HUES48 (cell line): ENCODE measurements around the gene NDUFV1.
"Not testable (repeated sequence)": the region's sequence is repeated elsewhere in the genome, so short reads cannot be mapped to it uniquely, and the experiment has no call there.

Source experiments
- H3K27ac ChIP-seq: one replicate; pipeline ENCODE4 v1.7.0; 2013; ENCODE audit warnings: low read depth, low read length, inconsistent platforms
- H3K27me3 ChIP-seq: 2 replicates; pipeline ENCODE4 v1.6.1; 2013; ENCODE audit warnings: mild to moderate bottlenecking, low read length; ENCODE audit not compliant: control insufficient read depth, insufficient read depth
- H3K36me3 ChIP-seq: 2 replicates; pipeline ENCODE4 v1.6.1; 2013; ENCODE audit warnings: low read length; ENCODE audit not compliant: control insufficient read depth, insufficient read depth
- H3K4me1 ChIP-seq: 2 replicates; pipeline ENCODE4 v1.6.1; 2013; ENCODE audit warnings: mild to moderate bottlenecking, low read length; ENCODE audit not compliant: control insufficient read depth, insufficient read depth
- H3K4me3 ChIP-seq: 2 replicates; pipeline ENCODE4 v1.5.1; 2013; ENCODE audit warnings: mild to moderate bottlenecking, low read depth, low read length
- H3K9ac ChIP-seq: 2 replicates; pipeline ENCODE4 v1.6.1; 2013; ENCODE audit warnings: mild to moderate bottlenecking, low read depth, low read length, moderate library complexity
- H3K9me3 ChIP-seq: 2 replicates; pipeline ENCODE4 v1.6.1; 2013; ENCODE audit warnings: low read length; ENCODE audit not compliant: control insufficient read depth, insufficient read depth

The NDUFV1 gene

DNA sequence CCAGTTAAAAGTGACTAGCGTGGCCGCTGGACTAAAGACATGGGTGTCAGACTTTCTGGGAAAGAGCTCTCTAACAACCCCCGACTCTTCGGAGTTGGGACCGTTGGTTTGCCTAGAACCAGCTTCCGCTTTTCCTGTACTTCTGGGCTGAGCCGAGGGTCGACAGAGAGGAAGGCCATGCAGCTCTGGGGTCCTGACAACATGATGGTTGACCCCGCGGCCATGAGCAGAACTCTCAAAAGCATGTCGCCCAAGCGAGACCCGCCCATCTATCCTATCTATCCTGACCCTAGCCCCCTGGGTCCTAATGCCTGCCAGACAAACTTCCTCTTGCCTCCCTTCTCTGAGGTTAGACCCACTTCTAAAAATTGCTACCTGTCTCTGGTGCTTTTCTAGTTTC, 13.9 kb downstream of the NDUFV1 start:
- not testable (repeated sequence) for H3K9me3 ChIP-seq, H3K27me3 ChIP-seq, H3K36me3 ChIP-seq
- peak overlapping the region; percentile 91 for H3K4me3 ChIP-seq
- H3K27ac ChIP-seq, result peak overlapping the region; percentile 78
- H3K9ac ChIP-seq, result peak overlapping the region; percentile 71
- H3K4me1 ChIP-seq, result peaks cover 21% of the 10 kb centered on the region

DNA sequence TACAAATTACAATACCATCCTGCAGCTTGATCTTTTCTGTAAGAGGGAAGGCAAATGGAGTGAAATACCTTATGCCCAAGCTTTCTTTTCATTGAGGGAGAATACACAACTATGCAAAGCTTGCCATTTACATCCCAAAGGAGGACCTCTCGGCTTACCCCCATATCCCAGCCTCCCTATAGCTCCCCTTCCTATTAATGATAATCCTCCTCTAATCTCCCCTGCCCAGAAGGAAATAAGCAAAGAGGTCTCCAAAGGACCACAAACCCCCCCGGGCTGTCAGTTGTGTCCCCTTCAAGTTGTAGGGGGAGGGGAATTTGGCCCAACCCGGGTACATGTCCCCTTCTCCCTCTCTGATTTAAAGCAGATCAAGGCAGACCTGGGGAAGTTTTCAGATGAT, 15.2 kb downstream of the NDUFV1 start:
- H3K9me3 ChIP-seq, H3K27me3 ChIP-seq, H3K9ac ChIP-seq, H3K36me3 ChIP-seq: not testable (repeated sequence)
- peak overlapping the region; percentile 91 for H3K4me3 ChIP-seq
- H3K27ac ChIP-seq, result peak overlapping the region; percentile 78
- peaks cover 11% of the 10 kb centered on the region for H3K4me1 ChIP-seq

DNA sequence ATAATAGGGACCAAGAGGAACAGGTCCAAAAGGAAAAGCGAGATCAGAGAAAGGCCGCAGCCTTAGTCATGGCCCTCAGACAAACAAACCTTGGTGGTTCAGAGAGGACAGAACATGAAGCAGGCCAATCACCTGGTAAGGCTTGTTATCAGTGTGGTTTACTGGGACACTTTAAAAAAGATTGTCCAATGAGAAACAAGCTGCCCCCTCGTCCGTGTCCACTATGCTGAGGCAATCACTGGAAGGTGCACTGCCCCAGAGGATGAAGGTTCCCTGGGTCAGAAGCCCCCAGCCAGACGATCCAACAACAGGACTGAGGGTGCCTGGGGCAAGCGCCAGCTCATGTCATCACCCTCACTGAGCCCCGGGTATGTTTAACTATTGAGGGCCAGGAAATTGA, 16.2 kb downstream of the NDUFV1 start:
- H3K36me3 ChIP-seq, H3K9ac ChIP-seq, H3K27me3 ChIP-seq, H3K4me3 ChIP-seq, H3K9me3 ChIP-seq, H3K4me1 ChIP-seq: not testable (repeated sequence)
- peak overlapping the region; percentile 28 for H3K27ac ChIP-seq

DNA sequence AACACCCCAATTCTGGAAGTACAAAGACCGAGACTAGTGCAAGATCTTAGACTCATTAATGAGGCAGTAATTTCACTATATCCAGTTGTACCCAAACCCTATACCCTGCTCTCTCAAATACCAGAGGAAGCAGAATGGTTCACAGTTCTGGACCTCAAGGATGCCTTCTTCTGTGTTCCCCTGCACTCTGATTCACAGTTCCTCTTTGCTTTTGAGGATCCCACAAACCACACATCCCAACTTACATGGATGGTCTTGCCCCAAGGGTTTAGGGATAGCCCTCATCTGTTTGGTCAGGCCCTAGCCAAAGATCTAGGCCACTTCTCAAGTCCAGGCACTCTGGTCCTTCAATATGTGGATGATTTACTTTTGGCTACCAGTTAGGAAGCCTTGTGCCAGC, 17.1 kb downstream of the NDUFV1 start:
- H3K27me3 ChIP-seq, H3K4me3 ChIP-seq, H3K9ac ChIP-seq, H3K4me1 ChIP-seq, H3K9me3 ChIP-seq, H3K36me3 ChIP-seq: not testable (repeated sequence)
- H3K27ac ChIP-seq, result peak overlapping the region; percentile 42

DNA sequence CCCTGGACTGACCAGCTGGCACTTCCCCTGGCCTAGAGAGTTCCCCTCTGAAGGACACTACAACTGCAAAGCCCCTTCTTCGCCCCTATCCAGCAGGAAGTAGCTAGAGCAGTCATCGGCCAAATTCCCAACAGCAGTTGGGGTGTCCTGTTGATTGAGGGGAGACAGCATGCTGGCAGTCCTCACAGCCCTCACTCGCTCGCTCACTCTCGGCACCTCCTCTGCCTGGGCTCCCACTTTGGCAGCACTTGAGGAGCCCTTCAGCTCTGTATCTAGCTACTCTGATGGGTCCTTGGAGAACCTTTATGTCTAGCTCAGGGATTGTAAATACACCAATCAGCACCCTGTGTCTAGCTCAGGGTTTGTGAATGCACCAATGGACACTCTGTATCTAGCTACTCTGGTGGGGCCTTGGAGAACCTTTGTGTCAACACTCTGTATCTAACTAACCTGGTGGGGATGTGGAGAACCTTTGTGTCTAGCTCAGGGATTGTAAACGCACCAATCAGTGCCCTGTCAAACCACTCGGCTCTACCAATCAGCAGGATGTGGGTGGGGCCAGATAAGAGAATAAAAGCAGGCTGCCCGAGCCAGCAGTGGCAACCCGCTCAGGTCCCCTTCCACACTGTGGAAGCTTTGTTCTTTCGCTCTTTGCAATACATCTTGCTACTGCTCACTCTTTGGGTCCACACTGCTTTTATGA, 19.5 kb downstream of the NDUFV1 start:
- not testable (repeated sequence) for H3K4me3 ChIP-seq, H3K9me3 ChIP-seq, H3K36me3 ChIP-seq, H3K9ac ChIP-seq, H3K27me3 ChIP-seq
- Histone ChIP-seq H3K27ac (peak overlapping the region; percentile 88), H3K4me1 (peaks cover 10% of the 10 kb centered on the region; the same call in 1 of the 2 replicates)

DNA sequence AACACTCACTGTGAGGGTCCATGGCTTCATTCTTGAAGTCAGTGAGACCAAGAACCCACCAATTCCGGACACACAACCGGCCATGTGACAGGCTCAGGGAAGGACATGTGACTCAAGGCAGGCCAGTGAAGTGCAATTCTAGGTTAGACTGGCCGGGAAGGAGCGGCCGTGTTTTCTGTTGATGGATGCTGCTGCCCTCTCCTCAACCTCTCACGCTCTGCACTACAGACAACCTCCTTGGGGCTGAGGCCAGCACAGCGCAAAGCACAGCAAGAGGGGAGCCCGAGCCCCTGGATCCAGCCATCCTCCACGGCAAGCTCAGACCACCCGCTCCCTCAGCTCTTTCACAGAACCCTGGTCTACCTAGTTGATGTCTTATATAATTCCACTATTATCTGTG, 20.2 kb downstream of the NDUFV1 start:
- Histone ChIP-seq H3K9me3 (no peaks in the 10 kb centered on the region), H3K27ac (peak overlapping the region; percentile 88), H3K4me3 (no peak overlapping the region), H3K9ac (no peak overlapping the region), H3K4me1 (peaks cover 11% of the 10 kb centered on the region; the same call in 1 of the 2 replicates), H3K36me3 (peaks cover 6% of the 10 kb centered on the region), H3K27me3 (no peaks in the 10 kb centered on the region)

DNA sequence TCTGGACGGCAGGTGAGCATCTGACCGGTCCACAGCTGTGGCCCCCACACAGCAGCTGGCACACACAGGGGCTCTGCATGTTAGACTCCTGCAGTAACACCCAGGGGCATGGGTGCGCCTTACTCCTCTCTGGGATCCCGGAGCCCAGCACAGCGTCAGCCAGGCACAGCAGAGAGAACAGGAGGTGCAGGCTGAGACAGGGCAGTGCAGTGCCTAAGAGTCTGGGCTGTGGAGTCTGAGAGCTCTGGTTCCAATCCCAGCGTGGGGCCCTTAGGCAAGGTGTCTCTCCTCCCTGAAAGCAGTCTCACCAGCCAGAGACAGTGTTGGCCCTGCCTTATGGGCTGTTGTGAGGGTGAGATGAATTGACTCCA, 20.7 kb downstream of the NDUFV1 start:
- Histone ChIP-seq H3K27me3 (no peaks in the 10 kb centered on the region), H3K4me3 (no peak overlapping the region), H3K9me3 (no peaks in the 10 kb centered on the region), H3K4me1 (peaks cover 11% of the 10 kb centered on the region; the same call in 1 of the 2 replicates), H3K27ac (peak overlapping the region; percentile 88), H3K36me3 (peaks cover 6% of the 10 kb centered on the region), H3K9ac (no peak overlapping the region; the same call in 1 of the 2 replicates)

DNA sequence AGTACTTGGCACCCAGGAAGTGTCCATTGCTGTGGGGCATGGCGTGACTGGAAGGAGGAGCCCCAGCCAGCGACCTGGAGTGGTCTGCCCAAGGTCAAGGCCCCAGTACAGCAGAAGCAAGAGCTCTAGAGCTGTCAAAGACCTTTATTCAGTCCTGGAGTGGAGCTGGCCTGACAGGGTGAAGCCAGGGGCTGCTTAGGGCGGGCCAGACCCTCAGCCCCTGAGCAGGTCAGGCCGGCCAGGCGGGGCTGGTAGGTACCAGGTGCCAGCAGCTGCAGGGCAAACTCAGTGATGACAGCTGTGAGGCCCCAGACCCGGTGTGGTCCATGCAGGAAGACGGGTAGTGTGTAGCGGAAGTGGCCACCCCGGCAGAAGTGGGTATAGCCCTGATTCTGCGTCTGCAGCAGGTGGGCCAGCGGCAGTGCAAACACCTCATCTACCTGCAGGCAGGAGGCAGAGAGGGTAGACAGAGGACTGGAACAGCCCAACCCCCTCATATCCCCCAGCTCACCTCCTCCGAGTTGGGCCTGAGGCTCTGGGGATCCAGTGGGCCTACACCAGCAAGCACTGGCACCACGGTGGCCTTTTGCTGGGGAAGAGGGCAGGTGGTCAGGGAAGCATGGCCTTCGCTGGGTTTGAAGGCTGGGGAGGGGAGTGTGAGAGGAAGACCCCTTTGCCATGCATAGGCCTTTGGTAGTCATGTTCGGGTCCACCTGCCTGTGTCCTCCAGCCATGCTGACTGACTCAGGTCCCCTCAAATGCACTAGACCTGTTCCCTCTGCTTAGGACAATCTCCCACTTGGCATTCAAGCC, 21.3 kb downstream of the NDUFV1 start:
- H3K4me1 ChIP-seq, result peaks cover 11% of the 10 kb centered on the region; the same call in 1 of the 2 replicates
- peak overlapping the region; percentile 24; the same call in 1 of the 2 replicates for H3K9ac ChIP-seq
- no peaks in the 10 kb centered on the region for H3K27me3 ChIP-seq
- H3K36me3 ChIP-seq, result peaks cover 6% of the 10 kb centered on the region
- H3K4me3 ChIP-seq, result no peak overlapping the region
- H3K27ac ChIP-seq, result peak overlapping the region; percentile 88
- H3K9me3 ChIP-seq, result no peaks in the 10 kb centered on the region

DNA sequence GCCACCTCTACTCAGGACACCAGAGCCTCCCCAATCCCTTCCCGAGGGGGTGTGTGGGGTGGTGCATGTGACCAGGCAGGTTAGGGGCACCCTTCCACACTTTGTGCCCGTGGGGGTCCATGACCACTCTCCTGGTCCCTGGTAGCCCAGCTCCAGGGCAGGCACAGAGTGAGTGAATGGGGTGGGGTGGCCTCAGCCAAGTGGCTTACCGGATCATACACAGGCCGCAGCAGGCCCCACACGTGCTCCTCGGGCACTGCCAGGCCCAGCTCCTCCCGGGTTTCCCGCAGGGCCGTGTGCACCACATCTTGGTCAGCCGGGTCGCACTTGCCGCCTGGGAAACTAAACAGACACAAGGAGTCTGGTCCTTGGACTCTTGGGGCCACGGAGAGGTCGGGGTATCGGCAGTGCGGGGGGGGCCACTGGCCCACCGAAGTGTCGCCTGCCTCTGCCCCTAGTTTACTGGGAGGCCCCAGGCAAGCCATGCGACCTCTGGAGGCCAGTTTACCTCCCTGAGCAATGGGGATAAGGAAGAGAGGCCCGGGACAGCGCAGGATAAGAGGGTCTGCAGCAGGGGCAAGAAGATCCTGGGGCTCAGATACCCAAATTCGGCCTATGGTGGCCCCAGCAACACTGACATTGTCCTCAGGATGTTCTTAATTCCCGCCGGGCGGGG, 22.1 kb downstream of the NDUFV1 start:
- peak overlapping the region; percentile 88 for H3K27ac ChIP-seq
- H3K36me3 ChIP-seq, result peaks cover 6% of the 10 kb centered on the region
- no peak overlapping the region; the same call in 1 of the 2 replicates for H3K4me3 ChIP-seq
- H3K9me3 ChIP-seq, result no peaks in the 10 kb centered on the region
- H3K4me1 ChIP-seq, result peaks cover 11% of the 10 kb centered on the region; the same call in 1 of the 2 replicates
- no peak overlapping the region; the same call in 1 of the 2 replicates for H3K9ac ChIP-seq
- no peaks in the 10 kb centered on the region for H3K27me3 ChIP-seq

DNA sequence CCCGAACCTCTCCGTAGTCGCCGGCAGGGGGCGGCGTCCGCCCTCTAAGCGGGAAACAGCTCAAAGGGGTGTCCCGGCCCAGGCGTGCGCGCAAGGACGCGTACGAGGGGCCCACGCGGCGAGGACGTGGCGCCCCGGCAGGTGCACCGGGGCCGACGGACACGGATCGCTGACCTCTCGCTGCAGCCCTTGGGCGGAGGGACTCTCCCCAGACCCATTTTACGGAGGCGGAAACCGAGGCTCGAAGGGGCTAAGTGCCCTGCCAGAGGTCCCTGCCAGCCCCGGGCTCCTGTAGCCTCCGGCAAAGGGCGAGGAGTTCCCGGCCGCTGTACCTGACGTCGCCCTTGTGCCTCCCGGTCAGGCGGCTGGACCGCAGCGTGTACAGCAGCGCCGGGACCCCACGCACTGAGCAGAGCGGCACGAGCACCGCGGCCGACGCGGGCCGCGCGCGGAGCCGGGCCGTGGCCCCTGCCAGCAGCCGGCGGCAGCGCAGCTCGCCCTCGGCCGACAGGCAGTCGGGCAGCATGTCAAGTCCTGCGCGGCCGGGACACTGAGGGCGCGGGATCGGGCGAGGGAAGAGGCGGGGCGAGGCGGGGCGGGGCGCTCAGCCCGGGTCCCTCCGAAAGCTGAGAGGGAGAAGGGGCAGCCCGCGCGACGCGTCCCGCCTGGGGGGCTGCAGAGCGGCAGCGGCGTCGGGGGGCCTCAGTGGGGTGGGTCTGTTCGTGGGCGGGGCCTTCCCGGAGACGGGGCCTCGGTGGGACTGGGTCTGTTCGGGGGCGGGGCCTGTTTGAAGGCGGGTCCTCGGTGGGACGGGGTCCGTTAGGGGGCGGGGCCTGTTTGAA, 22.9 kb downstream of the NDUFV1 start, which contains the start of gene NUDT8:
Gene NUDT8, minus strand, starts transcription at position 552 of the 842 bp plus-strand sequence. Its CDS starts 26 bp downstream, at position 526.
- peak within 1 kb of the TSS; percentile 78 for H3K9ac ChIP-seq
- peak within 1 kb of the TSS; percentile 94 for H3K4me3 ChIP-seq
- H3K4me1 ChIP-seq, result peaks cover 11% of the 10 kb centered on the region; the same call in 1 of the 2 replicates
- peaks cover 6% of the 10 kb centered on the region for H3K36me3 ChIP-seq
- H3K9me3 ChIP-seq, result no peaks in the 10 kb centered on the region
- H3K27me3 ChIP-seq, result no peaks in the 10 kb centered on the region
- H3K27ac ChIP-seq, result peak within 1 kb of the TSS; percentile 93
